GM23338 (cell line): ENCODE measurements around the gene RETSAT. TPM values are rescaled to one million over a fixed set of nuclear protein-coding genes. Genes with fewer than 3 reads are reported as not detected.

Source experiments
- ATAC-seq: fragments of 200-7000 bp; cut with Tn5 transposase; 3 replicates; pipeline ENCODE4 v1.9.1; 2020
- DNase-seq: peaks from one replicate; pipeline ENCODE4 v3.0.0-alpha.2; 2015; ENCODE audit warnings: low spot score
- H2AFZ ChIP-seq: fragments of 200-600 bp; sonication (generic); 2 replicates; pipeline ENCODE4 v1.8.0; 2016; ENCODE audit warnings: antibody characterized with exemption, mild to moderate bottlenecking, moderate library complexity
- H3F3A ChIP-seq: fragments of 200-600 bp; sonication (generic); replicated peaks from 2 replicates; pipeline ENCODE4 v1.8.0; 2017; ENCODE audit warnings: antibody characterized with exemption, mixed run types, low read depth
- H3K27ac ChIP-seq: fragments of 200-600 bp; sonication (generic); 2 replicates; pipeline ENCODE4 v1.6.1; 2016; ENCODE audit warnings: low read depth
- H3K27me3 ChIP-seq: fragments of 200-600 bp; sonication (generic); 2 replicates; pipeline ENCODE4 v1.8.0; 2016; ENCODE audit warnings: mild to moderate bottlenecking, mixed run types, moderate library complexity; ENCODE audit not compliant: insufficient read depth
- H3K36me3 ChIP-seq: fragments of 200-600 bp; sonication (generic); 2 replicates; pipeline ENCODE4 v1.8.0; 2016; ENCODE audit warnings: mild to moderate bottlenecking; ENCODE audit not compliant: insufficient read depth
- H3K4me1 ChIP-seq: fragments of 200-600 bp; sonication (generic); 2 replicates; pipeline ENCODE4 v1.8.0; 2016; ENCODE audit warnings: mild to moderate bottlenecking, moderate library complexity; ENCODE audit not compliant: insufficient read depth
- H3K4me2 ChIP-seq: fragments of 200-600 bp; sonication (generic); 2 replicates; pipeline ENCODE4 v1.7.1; 2017; ENCODE audit warnings: mixed run types
- H3K4me3 ChIP-seq: fragments of 200-600 bp; sonication (generic); 2 replicates; pipeline ENCODE4 v1.6.1; 2016; ENCODE audit warnings: mixed run types
- H3K79me2 ChIP-seq: fragments of 200-600 bp; sonication (generic); replicated peaks from 2 replicates; pipeline ENCODE4 v1.8.0; 2017; ENCODE audit warnings: mild to moderate bottlenecking; ENCODE audit not compliant: insufficient read depth
- H3K9me2 ChIP-seq: fragments of 200-600 bp; sonication (generic); 2 replicates; pipeline ENCODE4 v1.8.0; 2017; ENCODE audit not compliant: insufficient read depth
- H4K20me1 ChIP-seq: fragments of 200-600 bp; sonication (generic); replicated peaks from 2 replicates; pipeline ENCODE4 v1.8.0; 2017; ENCODE audit warnings: mild to moderate bottlenecking; ENCODE audit not compliant: insufficient read depth
- H3K27ac Mint-ChIP-seq: 2 replicates; pipeline ENCODE4 v1.8.0; 2020; ENCODE audit warnings: inconsistent platforms, mild to moderate bottlenecking, moderate library complexity, mixed read lengths
- H3K27me3 Mint-ChIP-seq: 3 replicates; pipeline ENCODE4 v1.8.0; 2022; ENCODE audit warnings: low read depth, mild to moderate bottlenecking, moderate library complexity, mixed read lengths, inconsistent platforms; ENCODE audit not compliant: insufficient read depth, poor library complexity
- H3K36me3 Mint-ChIP-seq: 3 replicates; pipeline ENCODE4 v1.8.0; 2021; ENCODE audit warnings: low read depth, mild to moderate bottlenecking, inconsistent platforms, moderate library complexity, mixed read lengths
- H3K4me1 Mint-ChIP-seq: 3 replicates; pipeline ENCODE4 v1.8.0; 2020; ENCODE audit warnings: mild to moderate bottlenecking, inconsistent platforms, mixed read lengths
- H3K4me3 Mint-ChIP-seq: 3 replicates; pipeline ENCODE4 v1.8.0; 2021; ENCODE audit warnings: moderate library complexity, mild to moderate bottlenecking, inconsistent platforms, mixed read lengths
- H3K9me3 Mint-ChIP-seq: 3 replicates; pipeline ENCODE4 v1.8.0; 2020; ENCODE audit warnings: moderate library complexity, mild to moderate bottlenecking, inconsistent platforms, mixed read lengths
- CREB1 ChIP-seq: fragments of 250-450 bp; sonication (Bioruptor Pico); IDR thresholded peaks from 2 replicates; pipeline ENCODE4 v1.5.0; 2020; ENCODE audit warnings: low read depth, mild to moderate bottlenecking, moderate library complexity
- ETS1 ChIP-seq: IDR thresholded peaks from 2 replicates; pipeline ENCODE4 v1.6.1; 2016; ENCODE audit warnings: antibody characterized with exemption
- EZH2 ChIP-seq: fragments of 200-600 bp; sonication (generic); IDR thresholded peaks from one replicate; pipeline ENCODE4 v1.8.0; 2017; ENCODE audit warnings: antibody characterized with exemption, mild to moderate bottlenecking, low read depth; ENCODE audit not compliant: unreplicated experiment
- EZH2phosphoT487 ChIP-seq: fragments of 200-600 bp; sonication (generic); IDR thresholded peaks from one replicate; pipeline ENCODE4 v1.8.1; 2018; ENCODE audit warnings: antibody characterized with exemption; ENCODE audit not compliant: unreplicated experiment
- JUNB ChIP-seq: IDR thresholded peaks from one replicate; pipeline ENCODE4 v1.6.1; 2016; ENCODE audit warnings: antibody characterized with exemption; ENCODE audit not compliant: unreplicated experiment
- POLR2AphosphoS5 ChIP-seq: IDR thresholded peaks from 2 replicates; pipeline ENCODE4 v1.6.1; 2016; ENCODE audit warnings: antibody characterized with exemption, low read depth
- STAT1 ChIP-seq: IDR thresholded peaks from one replicate; pipeline ENCODE4 v1.6.1; 2016; ENCODE audit warnings: antibody characterized with exemption; ENCODE audit not compliant: unreplicated experiment
- ZNF331 ChIP-seq: fragments of 250-450 bp; sonication (Bioruptor Pico); IDR thresholded peaks from 2 replicates; pipeline ENCODE4 v1.5.0; 2020; ENCODE audit warnings: low read depth, mild to moderate bottlenecking, moderate library complexity
- polyA plus RNA-seq: library from polyadenylated mRNA; unstranded; fragments of >200 nt; fragmentation: Nextera tagmentation; extraction: Ambion mirVana; gene quantifications from 2 replicates; pipeline ENCODE4 v1.2.1, GENCODE V29; 2016
- total RNA-seq: library from RNA; depleted of rRNA; stranded (reverse); fragments of >200 nt; shearing (Covaris generic); gene quantifications from 2 replicates; pipeline ENCODE4 v1.2.3, GENCODE V29; 2014
- TF ChIP-seq, protein P1 (sequence below), 2 experiments: fragments of 200-600 bp in 1 of 2; sonication (generic) in 1 of 2; conservative IDR thresholded peaks; 2 replicates each; pipeline versions ENCODE4 v1.5.1 to v1.6.1; 2016 to 2017; ENCODE audit warnings: antibody characterized with exemption in 2 of 2, low read depth in 2 of 2, mild to moderate bottlenecking in 2 of 2, moderate library complexity in 1 of 2
- TF ChIP-seq, protein P2 (sequence below): fragments of 250-450 bp; sonication (Bioruptor Pico); IDR thresholded peaks from 2 replicates; pipeline ENCODE4 v1.5.0; 2020; ENCODE audit warnings: mild to moderate bottlenecking, moderate library complexity

Gene RETSAT
- total and polyA plus RNA-seq, 2 experiments from 2014 or later: 2.3 to 16.4 TPM

- 0 out of 2 replicates have a peak, but pooled peaks have one; percentile 41 for TF ChIP-seq ETS1
- no peak for TF ChIP-seq ZNF331 (CRISPR knock-in tag)
- no peak for TF ChIP-seq EZH2phosphoT487
Measured at GRCh38 chr2:85327822-85328617, 26.3 kb downstream of the RETSAT start, which contains the start of gene TGOLN2 (continued).

DNA sequence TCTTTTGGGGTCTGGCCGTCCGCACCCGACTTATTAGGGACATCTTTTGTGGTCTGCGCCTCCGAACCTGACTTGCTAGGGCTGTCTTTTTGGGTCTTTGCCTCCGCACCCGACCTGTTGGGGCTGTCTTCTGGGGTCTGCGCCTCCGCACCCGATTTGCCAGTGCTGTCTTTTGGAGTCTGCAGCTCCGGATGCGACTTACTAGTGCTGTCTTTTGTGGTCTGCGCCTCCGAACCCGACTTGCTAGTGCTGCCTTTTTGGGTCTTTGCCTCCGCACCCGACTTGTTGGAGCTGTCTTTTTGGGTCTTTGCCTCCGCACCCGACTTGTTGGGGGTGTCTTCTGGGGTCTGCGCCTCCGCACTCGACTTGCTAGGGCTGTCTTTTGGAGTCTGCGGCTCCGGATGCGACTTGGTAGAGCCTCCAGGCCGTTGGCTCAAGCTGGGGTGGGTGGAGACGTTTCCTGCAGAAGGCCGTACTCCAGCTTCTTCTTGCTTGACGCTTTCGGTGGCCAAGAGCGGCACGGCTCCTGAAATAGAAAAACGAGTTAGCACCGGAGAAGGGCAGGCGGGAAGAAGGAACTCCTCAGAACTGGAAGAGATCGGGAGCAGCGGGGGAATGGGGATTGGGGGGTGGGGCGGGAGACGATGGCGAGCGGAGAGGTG lies 27.0 kb downstream of the RETSAT start:
- H3K27ac Mint-ChIP-seq: peak overlapping the region; percentile 99
- Histone ChIP-seq H3K36me3 (peaks cover 28% of the 10 kb centered on the region), H3F3A (no peaks in the 10 kb centered on the region), H4K20me1 (peaks cover 23% of the 10 kb centered on the region), H3K4me3 (peak overlapping the region; percentile 98), H3K4me2 (peak overlapping the region; percentile 84), H3K27ac (no peak overlapping the region), H2AFZ (peak overlapping the region; percentile 74; the same call in 1 of the 2 replicates), H3K79me2 (peaks cover 39% of the 10 kb centered on the region), H3K4me1 (peaks cover 37% of the 10 kb centered on the region), H3K27me3 (no peaks in the 10 kb centered on the region), H3K9me2 (no peaks in the 10 kb centered on the region)
- peaks cover 9% of the 10 kb centered on the region for H3K27me3 Mint-ChIP-seq
- H3K36me3 Mint-ChIP-seq: peaks cover 52% of the 10 kb centered on the region
- DNase-seq: peak; percentile 47
- H3K4me1 Mint-ChIP-seq: peaks cover 44% of the 10 kb centered on the region
- ATAC-seq: peak; percentile 39
- TF ChIP-seq, protein P1, sequence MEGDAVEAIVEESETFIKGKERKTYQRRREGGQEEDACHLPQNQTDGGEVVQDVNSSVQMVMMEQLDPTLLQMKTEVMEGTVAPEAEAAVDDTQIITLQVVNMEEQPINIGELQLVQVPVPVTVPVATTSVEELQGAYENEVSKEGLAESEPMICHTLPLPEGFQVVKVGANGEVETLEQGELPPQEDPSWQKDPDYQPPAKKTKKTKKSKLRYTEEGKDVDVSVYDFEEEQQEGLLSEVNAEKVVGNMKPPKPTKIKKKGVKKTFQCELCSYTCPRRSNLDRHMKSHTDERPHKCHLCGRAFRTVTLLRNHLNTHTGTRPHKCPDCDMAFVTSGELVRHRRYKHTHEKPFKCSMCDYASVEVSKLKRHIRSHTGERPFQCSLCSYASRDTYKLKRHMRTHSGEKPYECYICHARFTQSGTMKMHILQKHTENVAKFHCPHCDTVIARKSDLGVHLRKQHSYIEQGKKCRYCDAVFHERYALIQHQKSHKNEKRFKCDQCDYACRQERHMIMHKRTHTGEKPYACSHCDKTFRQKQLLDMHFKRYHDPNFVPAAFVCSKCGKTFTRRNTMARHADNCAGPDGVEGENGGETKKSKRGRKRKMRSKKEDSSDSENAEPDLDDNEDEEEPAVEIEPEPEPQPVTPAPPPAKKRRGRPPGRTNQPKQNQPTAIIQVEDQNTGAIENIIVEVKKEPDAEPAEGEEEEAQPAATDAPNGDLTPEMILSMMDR (conservative IDR thresholded peaks at IDR 0.05; ENCODE audit: low read depth in 2 of 2): no peak
- TF ChIP-seq ETS1: no peak
- TF ChIP-seq EZH2: no peak
- no peak for TF ChIP-seq ZNF331 (CRISPR knock-in tag)
- TF ChIP-seq STAT1: no peak
- no peak for TF ChIP-seq EZH2phosphoT487
- TF ChIP-seq CREB1 (CRISPR knock-in tag): no peak
- TF ChIP-seq POLR2AphosphoS5: no peak
- TF ChIP-seq JUNB: no peak
- TF ChIP-seq, protein P2, sequence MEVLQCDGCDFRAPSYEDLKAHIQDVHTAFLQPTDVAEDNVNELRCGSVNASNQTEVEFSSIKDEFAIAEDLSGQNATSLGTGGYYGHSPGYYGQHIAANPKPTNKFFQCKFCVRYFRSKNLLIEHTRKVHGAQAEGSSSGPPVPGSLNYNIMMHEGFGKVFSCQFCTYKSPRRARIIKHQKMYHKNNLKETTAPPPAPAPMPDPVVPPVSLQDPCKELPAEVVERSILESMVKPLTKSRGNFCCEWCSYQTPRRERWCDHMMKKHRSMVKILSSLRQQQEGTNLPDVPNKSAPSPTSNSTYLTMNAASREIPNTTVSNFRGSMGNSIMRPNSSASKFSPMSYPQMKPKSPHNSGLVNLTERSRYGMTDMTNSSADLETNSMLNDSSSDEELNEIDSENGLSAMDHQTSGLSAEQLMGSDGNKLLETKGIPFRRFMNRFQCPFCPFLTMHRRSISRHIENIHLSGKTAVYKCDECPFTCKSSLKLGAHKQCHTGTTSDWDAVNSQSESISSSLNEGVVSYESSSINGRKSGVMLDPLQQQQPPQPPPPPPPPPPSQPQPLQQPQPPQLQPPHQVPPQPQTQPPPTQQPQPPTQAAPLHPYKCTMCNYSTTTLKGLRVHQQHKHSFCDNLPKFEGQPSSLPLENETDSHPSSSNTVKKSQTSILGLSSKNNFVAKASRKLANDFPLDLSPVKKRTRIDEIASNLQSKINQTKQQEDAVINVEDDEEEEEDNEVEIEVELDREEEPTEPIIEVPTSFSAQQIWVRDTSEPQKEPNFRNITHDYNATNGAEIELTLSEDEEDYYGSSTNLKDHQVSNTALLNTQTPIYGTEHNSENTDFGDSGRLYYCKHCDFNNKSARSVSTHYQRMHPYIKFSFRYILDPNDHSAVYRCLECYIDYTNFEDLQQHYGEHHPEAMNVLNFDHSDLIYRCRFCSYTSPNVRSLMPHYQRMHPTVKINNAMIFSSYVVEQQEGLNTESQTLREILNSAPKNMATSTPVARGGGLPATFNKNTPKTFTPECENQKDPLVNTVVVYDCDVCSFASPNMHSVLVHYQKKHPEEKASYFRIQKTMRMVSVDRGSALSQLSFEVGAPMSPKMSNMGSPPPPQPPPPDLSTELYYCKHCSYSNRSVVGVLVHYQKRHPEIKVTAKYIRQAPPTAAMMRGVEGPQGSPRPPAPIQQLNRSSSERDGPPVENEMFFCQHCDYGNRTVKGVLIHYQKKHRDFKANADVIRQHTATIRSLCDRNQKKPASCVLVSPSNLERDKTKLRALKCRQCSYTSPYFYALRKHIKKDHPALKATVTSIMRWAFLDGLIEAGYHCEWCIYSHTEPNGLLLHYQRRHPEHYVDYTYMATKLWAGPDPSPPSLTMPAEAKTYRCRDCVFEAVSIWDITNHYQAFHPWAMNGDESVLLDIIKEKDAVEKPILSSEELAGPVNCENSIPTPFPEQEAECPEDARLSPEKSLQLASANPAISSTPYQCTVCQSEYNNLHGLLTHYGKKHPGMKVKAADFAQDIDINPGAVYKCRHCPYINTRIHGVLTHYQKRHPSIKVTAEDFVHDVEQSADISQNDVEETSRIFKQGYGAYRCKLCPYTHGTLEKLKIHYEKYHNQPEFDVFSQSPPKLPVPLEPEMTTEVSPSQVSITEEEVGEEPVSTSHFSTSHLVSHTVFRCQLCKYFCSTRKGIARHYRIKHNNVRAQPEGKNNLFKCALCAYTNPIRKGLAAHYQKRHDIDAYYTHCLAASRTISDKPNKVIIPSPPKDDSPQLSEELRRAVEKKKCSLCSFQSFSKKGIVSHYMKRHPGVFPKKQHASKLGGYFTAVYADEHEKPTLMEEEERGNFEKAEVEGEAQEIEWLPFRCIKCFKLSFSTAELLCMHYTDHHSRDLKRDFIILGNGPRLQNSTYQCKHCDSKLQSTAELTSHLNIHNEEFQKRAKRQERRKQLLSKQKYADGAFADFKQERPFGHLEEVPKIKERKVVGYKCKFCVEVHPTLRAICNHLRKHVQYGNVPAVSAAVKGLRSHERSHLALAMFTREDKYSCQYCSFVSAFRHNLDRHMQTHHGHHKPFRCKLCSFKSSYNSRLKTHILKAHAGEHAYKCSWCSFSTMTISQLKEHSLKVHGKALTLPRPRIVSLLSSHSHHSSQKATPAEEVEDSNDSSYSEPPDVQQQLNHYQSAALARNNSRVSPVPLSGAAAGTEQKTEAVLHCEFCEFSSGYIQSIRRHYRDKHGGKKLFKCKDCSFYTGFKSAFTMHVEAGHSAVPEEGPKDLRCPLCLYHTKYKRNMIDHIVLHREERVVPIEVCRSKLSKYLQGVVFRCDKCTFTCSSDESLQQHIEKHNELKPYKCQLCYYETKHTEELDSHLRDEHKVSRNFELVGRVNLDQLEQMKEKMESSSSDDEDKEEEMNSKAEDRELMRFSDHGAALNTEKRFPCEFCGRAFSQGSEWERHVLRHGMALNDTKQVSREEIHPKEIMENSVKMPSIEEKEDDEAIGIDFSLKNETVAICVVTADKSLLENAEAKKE (CRISPR knock-in tag): no peak
- H3K9me3 Mint-ChIP-seq: no peaks in the 10 kb centered on the region; the same call in 2 of the 3 replicates
- peak overlapping the region; percentile 91 for H3K4me3 Mint-ChIP-seq
